NOMO-1 treated with DMSO at 0.1 percent for 48 hours (cell line): ENCODE results near the gene SATB2.

ENCODE experiments used
- DNase-seq: peaks from one replicate; lab custom pipeline; 2025; ENCODE audit not compliant: unreplicated experiment; lab: John Stamatoyannopoulos, UW

Gene SATB2

DNA sequence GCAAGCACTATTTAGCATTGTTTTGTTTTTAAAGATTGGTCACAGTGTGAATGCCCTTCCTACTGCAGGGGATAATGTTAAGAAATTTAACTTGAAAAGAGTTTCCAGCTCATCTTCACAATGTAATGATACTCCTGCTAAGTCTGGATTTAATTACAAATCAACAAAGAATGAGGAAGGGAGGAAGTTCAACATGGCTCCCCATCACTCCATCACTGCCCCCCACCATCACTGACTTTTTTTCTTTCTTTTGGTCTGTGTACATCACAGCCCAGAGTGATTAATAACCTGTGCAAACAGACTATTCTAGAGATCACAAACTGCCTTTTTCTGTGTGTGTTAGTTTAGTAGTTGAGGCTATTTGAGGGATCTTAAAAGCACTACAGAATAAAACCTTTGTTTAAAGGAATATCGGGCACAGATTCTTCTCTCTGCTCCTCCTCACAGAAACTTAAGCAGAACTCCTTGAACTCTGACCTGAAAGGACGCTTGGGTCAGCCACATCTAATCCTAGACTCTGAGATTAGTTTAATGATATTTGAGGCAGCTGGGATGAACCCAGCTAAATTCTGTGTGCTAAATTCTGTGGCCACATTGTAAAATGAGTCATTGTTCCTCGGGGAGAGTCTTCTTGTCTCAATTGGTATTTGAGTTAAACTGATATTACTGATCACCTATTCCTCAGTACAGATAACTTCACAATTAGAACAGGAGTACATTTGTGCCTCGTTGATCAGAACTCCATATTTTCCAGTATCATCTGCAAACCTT, 47.8 kb downstream of the SATB2 start:
- no peak for DNase-seq

DNA sequence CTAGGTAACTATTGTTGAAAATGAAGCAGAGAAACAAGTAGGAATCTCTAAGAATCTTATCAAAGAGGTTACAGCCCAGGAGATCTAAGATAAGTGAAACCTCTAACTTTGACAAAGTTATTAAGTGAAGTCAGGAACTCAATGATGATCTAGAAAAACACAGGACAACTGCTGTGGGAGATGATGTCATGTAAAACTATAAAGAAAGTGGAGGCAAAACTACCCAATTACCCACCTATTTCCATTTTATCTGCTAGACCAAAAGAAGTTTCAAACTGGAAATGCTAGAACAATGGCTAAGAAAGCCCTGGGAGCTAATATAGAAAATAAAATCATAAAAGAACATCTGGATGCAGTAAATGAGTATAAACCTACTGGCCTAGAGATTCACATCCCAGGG, 50.3 kb downstream of the SATB2 start:
- DNase-seq: no peak

- DNase-seq: peak; percentile 3
These were observed 52.5 kb downstream of the SATB2 start for GRCh38 chr2:199405241-199405640.

DNA sequence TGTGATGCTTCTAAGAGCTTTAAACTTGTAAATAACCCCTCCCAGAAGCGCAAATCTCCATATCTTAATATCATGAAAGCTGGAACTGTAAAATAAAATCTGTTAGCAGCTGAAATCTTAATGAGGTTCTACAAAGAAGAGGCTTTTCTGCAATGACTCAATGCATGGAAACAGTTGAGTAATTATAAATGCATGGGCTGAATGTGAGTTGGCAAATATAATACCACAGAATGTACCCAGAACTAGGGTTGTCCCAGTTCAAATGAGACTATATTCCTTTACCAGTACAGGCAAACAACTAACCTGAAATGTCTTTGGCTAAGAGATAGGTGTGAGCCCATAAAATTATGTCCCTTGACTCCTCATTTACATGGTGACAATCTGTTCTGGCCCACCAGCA, 52.9 kb downstream of the SATB2 start:
- DNase-seq: no peak

DNA sequence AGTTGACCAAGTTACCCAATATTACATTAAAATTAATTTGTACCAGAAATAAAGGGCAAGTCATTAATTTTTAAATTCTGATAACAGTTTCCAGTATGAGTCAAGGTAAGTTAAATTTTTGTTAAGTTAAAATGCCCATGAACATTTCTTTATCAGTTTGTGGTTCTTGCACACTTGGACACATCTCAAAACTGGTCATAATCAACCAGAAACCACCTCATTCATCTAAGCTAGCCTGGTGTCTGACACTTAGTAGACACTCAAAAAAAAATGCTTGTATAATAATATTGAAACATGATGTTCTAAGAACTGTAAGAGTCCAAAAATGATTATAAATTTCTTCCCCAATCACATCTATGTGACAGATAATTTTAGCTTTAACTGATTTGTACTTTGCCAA, 62.4 kb downstream of the SATB2 start:
- DNase-seq: no peak

GRCh38 chr2:199392363-199392762, 65.4 kb downstream of the SATB2 start:
- DNase-seq: no peak

- DNase-seq: no peak
These were observed 68.9 kb downstream of the SATB2 start for GRCh38 chr2:199388728-199389268.

DNA sequence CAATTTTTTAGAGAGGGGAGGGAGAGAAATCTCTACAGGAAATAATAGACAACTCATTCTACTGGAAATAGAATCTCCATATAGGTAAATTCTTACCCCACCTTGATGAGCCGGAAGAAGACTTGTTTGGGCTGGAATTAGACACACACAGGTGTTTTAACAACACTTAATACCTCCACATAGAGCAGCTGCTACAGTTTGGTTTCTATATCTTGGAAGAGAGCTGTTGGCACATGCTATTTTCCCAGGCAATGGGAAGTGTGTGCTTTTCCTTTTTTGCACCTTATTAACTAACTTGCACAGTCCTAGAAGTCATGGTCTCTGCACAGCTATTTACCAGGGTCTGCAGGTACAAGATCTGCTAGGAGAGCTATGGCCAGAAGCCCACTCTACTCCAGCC, 73.7 kb downstream of the SATB2 start:
- DNase-seq: no peak

DNA sequence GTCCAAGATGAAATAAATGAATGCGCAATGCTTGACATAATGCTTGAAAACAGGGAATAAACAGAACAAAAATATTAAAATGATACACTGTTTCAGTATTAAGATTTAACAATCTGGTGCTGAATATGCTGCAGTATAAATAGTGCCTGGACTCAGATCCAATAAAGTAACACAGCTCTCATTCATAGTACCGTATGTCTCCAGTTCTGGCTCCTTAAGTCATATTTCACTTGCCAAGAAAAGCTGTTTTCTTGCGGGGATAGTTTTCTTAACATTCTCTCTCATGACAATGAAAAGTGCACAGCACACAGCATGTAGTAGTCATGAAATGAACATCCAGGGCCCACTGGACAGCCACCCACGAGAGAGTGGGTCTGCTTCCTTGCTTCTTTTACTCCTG, 74.7 kb downstream of the SATB2 start:
- DNase-seq: no peak

GRCh38 chr2:199382091-199382490, 75.6 kb downstream of the SATB2 start:
- DNase-seq: no peak

- DNase-seq: no peak
These were observed 76.2 kb downstream of the SATB2 start for GRCh38 chr2:199381531-199381930.

DNA sequence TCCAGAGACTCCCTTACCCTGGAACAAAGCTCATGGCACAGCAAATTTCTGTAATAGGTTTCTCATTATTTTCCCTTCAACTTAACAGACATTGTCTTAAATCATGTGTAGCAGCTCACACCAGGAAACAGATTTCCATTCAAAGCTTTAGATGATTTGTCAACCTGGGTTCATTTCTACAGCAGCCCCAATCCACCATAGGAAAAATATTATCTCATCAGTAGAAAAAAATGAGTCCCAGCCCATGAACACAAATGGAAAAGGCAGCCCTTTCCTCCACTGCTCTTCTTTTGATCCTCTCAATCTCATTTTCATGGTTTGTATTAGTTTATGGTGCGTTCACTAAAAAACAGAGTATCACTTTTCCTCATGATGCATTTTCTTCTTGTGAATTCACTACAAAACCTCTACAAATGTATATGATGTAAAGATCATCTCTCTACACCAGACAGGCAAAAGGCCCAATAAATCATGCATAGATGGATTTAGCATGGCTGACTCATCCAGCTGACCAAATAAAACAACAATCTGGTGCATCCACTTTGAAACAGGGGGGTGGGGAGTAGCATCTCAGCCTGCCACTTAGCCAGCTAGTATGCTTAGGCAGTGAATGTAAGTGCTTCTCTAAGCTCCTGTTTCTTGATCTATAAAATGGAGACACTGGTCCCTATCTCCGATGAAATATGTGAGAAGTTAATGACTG, 78.6 kb downstream of the SATB2 start:
- DNase-seq: no peak

DNA sequence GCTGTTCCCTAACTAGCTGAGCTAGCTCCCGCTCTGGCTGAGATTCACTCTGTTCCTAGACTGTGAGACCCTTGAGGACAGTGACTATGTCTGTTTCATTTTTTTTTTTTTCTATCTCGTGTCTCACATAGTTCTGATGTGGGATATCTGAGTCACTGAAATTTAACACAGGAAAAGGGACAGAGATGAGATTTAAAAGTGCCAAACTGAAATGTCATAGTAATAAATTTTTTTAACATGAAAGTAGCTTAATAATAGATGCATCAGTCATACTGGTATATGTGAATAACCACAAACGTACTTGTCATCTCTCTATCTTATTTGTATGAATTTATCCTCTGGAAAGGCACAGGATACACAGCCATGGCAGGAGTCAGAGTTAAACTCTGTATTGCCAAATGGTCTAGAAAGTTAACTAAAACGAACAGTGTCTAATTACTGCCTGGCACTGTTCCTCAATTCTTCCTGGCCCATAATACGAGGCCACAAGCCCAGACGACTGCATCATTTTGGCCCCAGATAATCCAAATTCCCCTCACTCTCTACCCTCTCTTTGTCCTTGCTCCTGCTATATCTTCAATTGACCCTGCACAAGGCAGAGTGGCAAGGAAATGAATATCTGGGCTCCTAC, 87.5 kb downstream of the SATB2 start:
- no peak for DNase-seq

GRCh38 chr2:199366406-199366805, 91.3 kb downstream of the SATB2 start:
- no peak for DNase-seq

- DNase-seq: no peak
These were observed 93.6 kb downstream of the SATB2 start for GRCh38 chr2:199364153-199364552.

- no peak for DNase-seq
These were observed 101.3 kb downstream of the SATB2 start for GRCh38 chr2:199356412-199356811.

DNA sequence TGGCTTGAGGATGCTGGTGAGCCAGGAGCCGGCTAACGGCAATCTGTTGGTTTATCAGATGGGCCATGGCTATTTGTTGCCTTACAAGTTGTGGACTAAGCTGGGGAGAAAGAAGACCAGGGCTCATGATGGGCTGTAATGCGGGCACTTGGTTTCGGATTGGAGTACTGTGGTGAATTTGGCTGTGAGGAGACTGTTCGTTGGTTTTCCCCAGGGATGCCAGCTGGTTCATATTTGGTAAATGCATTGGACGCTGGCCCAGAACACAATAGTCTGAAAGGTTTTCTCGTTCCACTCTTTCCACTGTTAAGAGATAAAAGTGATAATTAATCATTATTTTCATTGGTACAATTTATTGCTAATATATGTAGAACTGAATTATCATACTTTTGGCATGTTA, 108.9 kb downstream of the SATB2 start:
- DNase-seq: no peak

GRCh38 chr2:199344012-199344411, 113.7 kb downstream of the SATB2 start:
- DNase-seq: no peak

DNA sequence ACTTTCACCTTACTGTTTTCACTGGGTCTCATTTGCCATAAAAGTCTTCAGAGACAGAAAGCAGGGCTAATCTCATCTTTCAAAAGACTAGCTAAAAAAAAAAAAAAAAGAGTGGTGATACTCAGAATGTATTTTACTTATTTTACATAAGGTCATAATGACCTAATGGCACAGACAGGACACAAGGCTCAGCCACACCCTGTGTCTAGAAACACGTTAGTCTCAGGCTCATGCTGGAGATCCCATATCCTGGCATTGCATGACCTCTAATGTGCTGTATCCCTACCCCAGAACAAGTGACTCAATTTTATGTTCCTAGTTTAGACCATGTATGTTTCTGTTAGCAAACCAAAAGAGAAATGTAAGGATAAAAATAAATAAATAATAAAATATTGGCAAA, 115.4 kb downstream of the SATB2 start:
- no peak for DNase-seq

- DNase-seq: no peak
These were observed 116.6 kb downstream of the SATB2 start for GRCh38 chr2:199341123-199341522.

GRCh38 chr2:199339891-199340605, 117.7 kb downstream of the SATB2 start:
- DNase-seq: no peak
